HG03108 (cell line): ENCODE results near the gene SLC46A3.
"Not testable (repeated sequence)": the region's sequence is repeated elsewhere in the genome, so short reads cannot be mapped to it uniquely, and the experiment has no call there.

Experiments used
- ATAC-seq: cut with Tn5 transposase; IDR thresholded peaks from one replicate; pipeline ENCODE4 v1.9.1; 2021; ENCODE audit warnings: moderate library complexity; ENCODE audit not compliant: unreplicated experiment

SLC46A3 gene

GRCh38 chr13:28718543-28719226 lies at the start of gene SLC46A3:
SLC46A3 (minus strand) TSS chr13:28718970; CDS start chr13:28717998, 972 bp downstream.
- peak; percentile 99 for ATAC-seq

- no peak for ATAC-seq
These were observed 45.1 kb upstream of the SLC46A3 start for GRCh38 chr13:28763887-28764286.

GRCh38 chr13:28761586-28761985 lies 42.8 kb upstream of the SLC46A3 start:
- no peak for ATAC-seq

- no peak for ATAC-seq
These were observed 36.7 kb upstream of the SLC46A3 start for GRCh38 chr13:28755546-28755870.

GRCh38 chr13:28754698-28755545 lies 36.2 kb upstream of the SLC46A3 start:
- ATAC-seq = no peak

GRCh38 chr13:28753946-28754345 lies 35.2 kb upstream of the SLC46A3 start:
- no peak for ATAC-seq

- no peak for ATAC-seq
These were observed 34.6 kb upstream of the SLC46A3 start for GRCh38 chr13:28753208-28753892.

- ATAC-seq = no peak
These were observed 32.6 kb upstream of the SLC46A3 start for GRCh38 chr13:28751175-28751960.

GRCh38 chr13:28750187-28751045 lies 31.6 kb upstream of the SLC46A3 start:
- ATAC-seq = no peak

- no peak for ATAC-seq
These were observed 29.1 kb upstream of the SLC46A3 start for GRCh38 chr13:28747851-28748250.

GRCh38 chr13:28746287-28746612 lies 27.5 kb upstream of the SLC46A3 start:
- ATAC-seq = no peak

GRCh38 chr13:28744656-28745055 lies 25.9 kb upstream of the SLC46A3 start:
- ATAC-seq = no peak

GRCh38 chr13:28744091-28744536 lies 25.3 kb upstream of the SLC46A3 start:
- no peak for ATAC-seq

GRCh38 chr13:28743499-28744083 lies 24.8 kb upstream of the SLC46A3 start:
- no peak for ATAC-seq

GRCh38 chr13:28743020-28743419 lies 24.2 kb upstream of the SLC46A3 start:
- ATAC-seq = no peak

- ATAC-seq = not testable (repeated sequence)
These were observed 23.7 kb upstream of the SLC46A3 start for GRCh38 chr13:28742445-28742844.

- ATAC-seq = no peak
These were observed 22.3 kb upstream of the SLC46A3 start for GRCh38 chr13:28741084-28741491.

GRCh38 chr13:28739376-28739775 lies 20.6 kb upstream of the SLC46A3 start:
- ATAC-seq = no peak

GRCh38 chr13:28735481-28736029 lies 16.8 kb upstream of the SLC46A3 start:
- ATAC-seq = no peak
